Cardiac muscle cell (in vitro differentiated cells and primary cell): ENCODE data around the gene PRKCH. TPM values are rescaled to one million over a fixed set of nuclear protein-coding genes. Genes with fewer than 3 reads are reported as not detected.

Source experiments
- DNase-seq, 2 donors: peaks; one replicate each; pipeline versions ENCODE4 v3.0.0 to v3.0.0-alpha.2; 2010 to 2017; ENCODE audit warnings: low read depth in 1 of 2, low spot score in 1 of 2
- H3K27ac ChIP-seq: fragments of 200-600 bp; sonication (generic); 2 replicates; pipeline ENCODE4 v1.5.1; 2016
- H3K27me3 ChIP-seq: fragments of 200-600 bp; sonication (generic); 2 replicates; pipeline ENCODE4 v1.6.0; 2016; ENCODE audit warnings: control low read depth
- H3K36me3 ChIP-seq: fragments of 200-600 bp; sonication (generic); 2 replicates; pipeline ENCODE4 v1.5.1; 2016; ENCODE audit warnings: control low read depth
- H3K4me1 ChIP-seq: fragments of 200-600 bp; sonication (generic); 2 replicates; pipeline ENCODE4 v1.8.1; 2017; ENCODE audit warnings: low read depth, mild to moderate bottlenecking, mixed run types
- H3K4me3 ChIP-seq: fragments of 200-600 bp; sonication (generic); 2 replicates; pipeline ENCODE4 v1.5.1; 2016; ENCODE audit warnings: mild to moderate bottlenecking
- H3K9me3 ChIP-seq: fragments of 200-600 bp; sonication (generic); 2 replicates; pipeline ENCODE4 v1.5.1; 2017; ENCODE audit warnings: low read depth, mild to moderate bottlenecking, control low read depth
- CTCF ChIP-seq: IDR thresholded peaks from 2 replicates; pipeline ENCODE4 v1.5.1; 2012; ENCODE audit warnings: low read depth, mild to moderate bottlenecking, low read length
- polyA plus RNA-seq: library from polyadenylated mRNA; unstranded; fragments of >200 nt; fragmentation: Nextera tagmentation; extraction: Ambion mirVana; gene quantifications from 2 replicates; pipeline ENCODE4 v1.2.1, GENCODE V29; 2016
- total RNA-seq: library from RNA; depleted of rRNA; stranded (reverse); fragments of >200 nt; gene quantifications from 2 replicates; pipeline ENCODE4 v1.2.3, GENCODE V29; 2016

PRKCH gene
- total and polyA plus RNA-seq, 2 experiments from 2014 or later = 51.0 to 128 TPM

- no peak overlapping the region for H3K4me3 ChIP-seq
- no peaks in the 10 kb centered on the region for H3K27me3 ChIP-seq
- no peak for TF ChIP-seq CTCF
Measured at GRCh38 chr14:61438036-61438435, 116.7 kb downstream of the PRKCH start.

GRCh38 chr14:61438497-61438859, 117.1 kb downstream of the PRKCH start:
- Histone ChIP-seq H3K9me3 (no peaks in the 10 kb centered on the region), H3K4me3 (no peak overlapping the region), H3K36me3 (no peaks in the 10 kb centered on the region), H3K27ac (peak overlapping the region; percentile 87), H3K27me3 (no peaks in the 10 kb centered on the region), H3K4me1 (peaks cover 37% of the 10 kb centered on the region)
- no peak for DNase-seq
- TF ChIP-seq CTCF = no peak

More at GRCh38 chr14:61438036-61438435, 116.7 kb downstream of the PRKCH start:
- Histone ChIP-seq H3K27ac (peak overlapping the region; percentile 87), H3K9me3 (no peaks in the 10 kb centered on the region), H3K4me1 (peaks cover 41% of the 10 kb centered on the region), H3K36me3 (no peaks in the 10 kb centered on the region)
- no peak for DNase-seq

GRCh38 chr14:61438860-61439765, 117.7 kb downstream of the PRKCH start:
- no peak overlapping the region for H3K4me3 ChIP-seq
- H3K9me3 ChIP-seq = no peaks in the 10 kb centered on the region
- peak overlapping the region; percentile 87 for H3K27ac ChIP-seq
- peak; percentile 54 to 57 for DNase-seq
- no peaks in the 10 kb centered on the region for H3K27me3 ChIP-seq
- peaks cover 37% of the 10 kb centered on the region for H3K4me1 ChIP-seq
- H3K36me3 ChIP-seq = no peaks in the 10 kb centered on the region
- no peak for TF ChIP-seq CTCF

- no peak for DNase-seq
- no peak overlapping the region for H3K4me3 ChIP-seq
- H3K4me1 ChIP-seq = peaks cover 37% of the 10 kb centered on the region
- no peaks in the 10 kb centered on the region for H3K27me3 ChIP-seq
- no peaks in the 10 kb centered on the region for H3K9me3 ChIP-seq
- H3K27ac ChIP-seq = peak overlapping the region; percentile 87
- H3K36me3 ChIP-seq = no peaks in the 10 kb centered on the region
- no peak for TF ChIP-seq CTCF
Measured at GRCh38 chr14:61439779-61440418, 118.5 kb downstream of the PRKCH start.

GRCh38 chr14:61443481-61443880, 122.1 kb downstream of the PRKCH start:
- Histone ChIP-seq H3K4me3 (no peak overlapping the region), H3K4me1 (peaks cover 20% of the 10 kb centered on the region), H3K9me3 (no peaks in the 10 kb centered on the region), H3K27me3 (no peaks in the 10 kb centered on the region), H3K36me3 (no peaks in the 10 kb centered on the region), H3K27ac (no peak overlapping the region)
- no peak for DNase-seq
- no peak for TF ChIP-seq CTCF
